ENCODE measurements around the gene ZNF891. TPM values are rescaled to one million over a fixed set of nuclear protein-coding genes. Genes with fewer than 3 reads are reported as not detected.

The ZNF891 gene
- polyA plus RNA-seq, 1 experiment = 0.66 TPM

DNA sequence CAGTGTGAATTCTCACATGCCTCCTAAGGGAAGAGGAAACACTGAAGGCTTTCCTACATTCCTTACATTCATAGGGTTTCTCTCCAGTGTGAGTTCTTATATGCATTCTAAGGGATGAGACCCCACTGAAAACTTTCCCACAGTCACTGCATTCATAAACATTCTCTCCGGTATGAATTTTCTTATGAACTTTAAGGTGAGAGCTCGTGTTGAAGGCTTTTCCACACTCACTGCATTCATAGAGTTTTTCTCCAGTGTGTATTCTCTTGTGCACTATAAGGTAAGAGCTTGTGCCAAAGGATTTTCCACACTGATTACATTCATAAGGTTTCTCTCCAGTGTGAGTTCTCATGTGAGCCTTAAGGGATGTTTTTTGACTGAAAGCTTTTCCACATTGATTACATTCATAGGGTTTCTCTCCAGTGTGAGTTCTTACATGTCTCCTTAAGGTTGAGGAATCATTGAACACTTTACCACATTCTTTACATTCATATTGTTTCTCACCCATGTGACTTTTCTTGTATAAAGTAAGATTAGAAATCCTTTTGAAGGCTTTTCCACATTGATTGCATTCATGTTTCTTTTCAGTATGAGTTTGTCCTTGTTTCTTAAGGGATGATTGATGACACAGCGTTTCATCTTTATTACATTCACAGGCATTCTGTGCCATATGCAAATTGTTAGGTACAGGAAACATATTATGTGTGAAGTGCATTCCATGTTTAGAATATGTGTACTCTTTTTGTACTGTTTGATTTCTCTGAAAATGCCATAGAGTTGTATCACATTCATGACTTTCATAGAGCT is 9.5 kb downstream of the ZNF891 start:
- CTCF ChIA-PET = no interaction called here
- Histone ChIP-seq H3K27ac (ENCODE audit: low read depth, low read length) (no peak overlapping the region), H3K27me3 (ENCODE audit: control insufficient read depth, insufficient read depth, low read length) (no peaks in the 10 kb centered on the region), H3K9me3 (ENCODE audit: control insufficient read depth, insufficient read depth, low read length) (peaks cover 39% of the 10 kb centered on the region), H3K4me3 (ENCODE audit: low read depth, low read length) (no peak overlapping the region)
- DNase-seq (ENCODE audit: low read depth, low spot score) = no peak
- POLR2A ChIA-PET = no interaction called here
- TF ChIP-seq, protein P1, sequence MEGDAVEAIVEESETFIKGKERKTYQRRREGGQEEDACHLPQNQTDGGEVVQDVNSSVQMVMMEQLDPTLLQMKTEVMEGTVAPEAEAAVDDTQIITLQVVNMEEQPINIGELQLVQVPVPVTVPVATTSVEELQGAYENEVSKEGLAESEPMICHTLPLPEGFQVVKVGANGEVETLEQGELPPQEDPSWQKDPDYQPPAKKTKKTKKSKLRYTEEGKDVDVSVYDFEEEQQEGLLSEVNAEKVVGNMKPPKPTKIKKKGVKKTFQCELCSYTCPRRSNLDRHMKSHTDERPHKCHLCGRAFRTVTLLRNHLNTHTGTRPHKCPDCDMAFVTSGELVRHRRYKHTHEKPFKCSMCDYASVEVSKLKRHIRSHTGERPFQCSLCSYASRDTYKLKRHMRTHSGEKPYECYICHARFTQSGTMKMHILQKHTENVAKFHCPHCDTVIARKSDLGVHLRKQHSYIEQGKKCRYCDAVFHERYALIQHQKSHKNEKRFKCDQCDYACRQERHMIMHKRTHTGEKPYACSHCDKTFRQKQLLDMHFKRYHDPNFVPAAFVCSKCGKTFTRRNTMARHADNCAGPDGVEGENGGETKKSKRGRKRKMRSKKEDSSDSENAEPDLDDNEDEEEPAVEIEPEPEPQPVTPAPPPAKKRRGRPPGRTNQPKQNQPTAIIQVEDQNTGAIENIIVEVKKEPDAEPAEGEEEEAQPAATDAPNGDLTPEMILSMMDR (IDR thresholded peaks at IDR 0.05; ENCODE audit: low read depth, low read length) = no peak

DNA sequence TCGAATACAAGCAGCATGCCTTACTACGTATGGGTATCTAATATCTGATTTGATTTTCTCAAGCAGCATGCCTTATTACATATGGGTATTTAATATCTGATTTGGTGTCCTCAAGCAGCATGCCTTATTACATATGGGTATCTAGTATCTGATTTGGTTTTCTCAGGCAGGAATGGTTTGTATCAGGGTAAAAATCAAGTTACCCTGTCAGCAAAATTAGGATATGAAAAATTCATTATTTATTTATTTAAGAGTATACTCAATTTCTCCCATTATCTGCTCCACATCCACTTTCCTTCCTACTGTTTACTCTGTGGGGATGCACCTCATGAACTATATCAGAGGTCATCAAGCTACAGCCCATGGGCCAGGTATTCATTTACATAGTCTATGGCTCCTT is 21.9 kb downstream of the ZNF891 start:
- Histone ChIP-seq H3K27ac (ENCODE audit: low read depth, low read length) (no peak overlapping the region), H3K27me3 (ENCODE audit: control insufficient read depth, insufficient read depth, low read length) (no peaks in the 10 kb centered on the region), H3K9me3 (ENCODE audit: control insufficient read depth, insufficient read depth, low read length) (peaks cover 51% of the 10 kb centered on the region), H3K4me3 (ENCODE audit: low read depth, low read length) (no peak overlapping the region)
- DNase-seq (ENCODE audit: low read depth, low spot score) = no peak
- TF ChIP-seq, protein P1 (IDR thresholded peaks at IDR 0.05; ENCODE audit: low read depth, low read length) = no peak
- POLR2A ChIA-PET = no interaction called here
- CTCF ChIA-PET = no interaction called here

DNA sequence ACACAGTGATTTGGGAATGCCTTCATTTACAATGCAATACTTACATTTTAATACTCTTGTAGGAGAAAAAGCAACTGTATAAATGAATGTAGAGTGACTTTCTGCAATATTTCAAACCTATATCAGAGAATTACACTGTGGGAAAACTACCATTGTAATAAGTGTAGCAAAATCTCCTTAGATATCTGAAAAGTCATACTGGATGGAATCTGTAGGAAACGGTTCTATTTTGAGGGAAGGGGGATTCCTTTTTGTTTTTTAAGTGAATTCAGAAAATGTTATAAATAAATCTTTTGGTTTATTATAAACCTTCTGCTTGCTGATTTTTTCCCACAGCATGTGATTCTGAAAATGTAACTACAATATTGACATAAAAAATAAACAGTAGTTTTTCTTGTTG is 23.0 kb downstream of the ZNF891 start:
- Histone ChIP-seq H3K27ac (ENCODE audit: low read depth, low read length) (no peak overlapping the region), H3K9me3 (ENCODE audit: control insufficient read depth, insufficient read depth, low read length) (peaks cover 50% of the 10 kb centered on the region), H3K4me3 (ENCODE audit: low read depth, low read length) (no peak overlapping the region), H3K27me3 (ENCODE audit: control insufficient read depth, insufficient read depth, low read length) (no peaks in the 10 kb centered on the region)
- no peak for DNase-seq (ENCODE audit: low read depth, low spot score)
- CTCF ChIA-PET = no interaction called here
- POLR2A ChIA-PET = no interaction called here
- TF ChIP-seq, protein P1 (IDR thresholded peaks at IDR 0.05; ENCODE audit: low read depth, low read length) = no peak

DNA sequence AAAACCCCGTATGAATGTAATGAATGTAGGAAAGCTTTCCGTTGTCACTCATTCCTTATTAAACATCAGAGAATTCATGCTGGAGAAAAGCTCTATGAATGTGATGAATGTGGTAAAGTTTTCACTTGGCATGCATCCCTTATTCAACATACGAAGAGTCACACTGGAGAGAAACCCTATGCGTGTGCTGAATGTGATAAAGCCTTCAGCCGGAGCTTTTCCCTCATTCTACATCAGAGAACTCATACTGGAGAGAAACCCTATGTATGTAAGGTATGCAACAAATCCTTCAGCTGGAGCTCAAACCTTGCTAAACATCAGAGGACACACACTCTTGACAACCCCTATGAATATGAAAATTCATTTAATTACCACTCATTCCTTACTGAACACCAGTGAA is 23.8 kb downstream of the ZNF891 start:
- H3K4me3 ChIP-seq (ENCODE audit: low read depth, low read length) = no peak overlapping the region
- CTCF ChIA-PET = no interaction called here
- no peaks in the 10 kb centered on the region for H3K27me3 ChIP-seq (ENCODE audit: control insufficient read depth, insufficient read depth, low read length)
- H3K9me3 ChIP-seq (ENCODE audit: control insufficient read depth, insufficient read depth, low read length) = peaks cover 50% of the 10 kb centered on the region
- POLR2A ChIA-PET = no interaction called here
- DNase-seq (ENCODE audit: low read depth, low spot score) = no peak
- no peak overlapping the region for H3K27ac ChIP-seq (ENCODE audit: low read depth, low read length)
- TF ChIP-seq, protein P1 (IDR thresholded peaks at IDR 0.05; ENCODE audit: low read depth, low read length) = no peak

DNA sequence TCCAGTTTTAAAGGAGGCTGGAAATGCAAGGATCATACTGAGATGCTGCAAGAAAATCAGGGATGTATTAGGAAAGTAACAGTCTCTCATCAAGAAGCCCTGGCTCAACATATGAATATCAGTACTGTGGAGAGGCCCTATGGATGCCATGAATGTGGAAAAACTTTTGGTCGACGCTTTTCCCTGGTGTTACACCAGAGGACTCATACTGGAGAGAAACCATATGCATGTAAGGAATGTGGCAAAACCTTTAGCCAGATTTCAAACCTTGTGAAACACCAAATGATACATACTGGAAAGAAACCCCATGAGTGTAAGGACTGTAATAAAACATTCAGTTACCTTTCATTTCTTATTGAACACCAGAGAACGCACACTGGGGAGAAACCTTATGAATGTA is 24.5 kb downstream of the ZNF891 start:
- Histone ChIP-seq H3K9me3 (ENCODE audit: control insufficient read depth, insufficient read depth, low read length) (peaks cover 48% of the 10 kb centered on the region), H3K27me3 (ENCODE audit: control insufficient read depth, insufficient read depth, low read length) (no peaks in the 10 kb centered on the region), H3K27ac (ENCODE audit: low read depth, low read length) (no peak overlapping the region), H3K4me3 (ENCODE audit: low read depth, low read length) (no peak overlapping the region)
- DNase-seq (ENCODE audit: low read depth, low spot score) = no peak
- ChIA-PET CTCF (no interaction called here), POLR2A (no interaction called here)
- TF ChIP-seq, protein P1 (IDR thresholded peaks at IDR 0.05; ENCODE audit: low read depth, low read length) = no peak

All from AG04450 (cell line).